GM13976 (cell line): ENCODE measurements around the gene PDGFD.

ENCODE experiments used
- DNase-seq: peaks from one replicate; pipeline ENCODE4 v3.0.0; 2012; ENCODE audit warnings: low spot score
- in situ Hi-C: fragments of 300-500 bp; cut with MboI; formaldehyde crosslinking; loops from one replicate; pipeline ENCODE4 v1.12.0; 2022; ENCODE audit warnings: low sequenced_read_pairs, mixed read lengths, inconsistent platforms; ENCODE audit not compliant: unreplicated experiment
- TF ChIP-seq, protein P1 (sequence below): IDR thresholded peaks from 2 replicates; pipeline ENCODE4 v1.5.1; 2012; ENCODE audit warnings: borderline replicate concordance, mild to moderate bottlenecking; ENCODE audit not compliant: insufficient read depth; ENCODE audit errors: extremely low read depth, missing control alignments, control extremely low read depth

Gene PDGFD

DNA sequence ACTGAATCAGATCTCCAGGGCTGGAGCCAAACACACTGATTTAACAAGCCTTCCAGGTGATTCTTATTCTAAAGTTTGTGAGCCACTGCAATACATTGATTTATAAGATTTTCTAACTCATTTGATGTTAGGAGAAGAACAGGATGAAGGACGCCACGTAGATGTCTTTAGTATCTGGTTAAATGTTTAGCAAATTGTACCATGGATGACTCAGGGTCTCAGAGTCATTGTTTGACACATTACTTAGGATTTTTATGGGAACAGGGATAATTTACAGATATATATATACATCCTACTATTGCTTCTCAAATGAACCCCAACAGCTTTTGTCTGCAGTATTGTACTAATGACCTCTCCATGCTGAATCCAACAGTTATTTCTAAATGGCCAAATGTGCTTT, 270.6 kb downstream of the PDGFD start:
- TF ChIP-seq, protein P1, sequence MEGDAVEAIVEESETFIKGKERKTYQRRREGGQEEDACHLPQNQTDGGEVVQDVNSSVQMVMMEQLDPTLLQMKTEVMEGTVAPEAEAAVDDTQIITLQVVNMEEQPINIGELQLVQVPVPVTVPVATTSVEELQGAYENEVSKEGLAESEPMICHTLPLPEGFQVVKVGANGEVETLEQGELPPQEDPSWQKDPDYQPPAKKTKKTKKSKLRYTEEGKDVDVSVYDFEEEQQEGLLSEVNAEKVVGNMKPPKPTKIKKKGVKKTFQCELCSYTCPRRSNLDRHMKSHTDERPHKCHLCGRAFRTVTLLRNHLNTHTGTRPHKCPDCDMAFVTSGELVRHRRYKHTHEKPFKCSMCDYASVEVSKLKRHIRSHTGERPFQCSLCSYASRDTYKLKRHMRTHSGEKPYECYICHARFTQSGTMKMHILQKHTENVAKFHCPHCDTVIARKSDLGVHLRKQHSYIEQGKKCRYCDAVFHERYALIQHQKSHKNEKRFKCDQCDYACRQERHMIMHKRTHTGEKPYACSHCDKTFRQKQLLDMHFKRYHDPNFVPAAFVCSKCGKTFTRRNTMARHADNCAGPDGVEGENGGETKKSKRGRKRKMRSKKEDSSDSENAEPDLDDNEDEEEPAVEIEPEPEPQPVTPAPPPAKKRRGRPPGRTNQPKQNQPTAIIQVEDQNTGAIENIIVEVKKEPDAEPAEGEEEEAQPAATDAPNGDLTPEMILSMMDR: no peak
- DNase-seq: no peak
- in situ Hi-C loops: no loop called here

DNA sequence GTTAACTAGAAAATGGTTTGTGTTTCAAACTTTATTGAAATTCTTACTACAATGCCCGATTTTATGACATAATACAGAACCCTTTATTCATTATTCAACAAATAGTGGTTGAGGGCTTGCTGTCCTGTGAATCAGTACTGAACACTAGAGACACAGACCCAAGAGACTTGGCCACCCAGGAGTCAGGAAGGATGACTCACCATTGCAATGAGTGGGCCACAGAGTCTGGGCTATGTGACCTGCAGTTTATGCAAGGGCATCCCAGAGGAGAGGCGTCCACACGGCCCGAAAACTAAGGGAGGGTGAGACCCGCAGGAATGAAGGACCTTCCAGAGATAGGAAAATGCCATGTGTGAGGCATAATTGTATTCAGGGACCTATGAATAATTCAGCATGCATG, 271.3 kb downstream of the PDGFD start:
- in situ Hi-C loops: no loop called here
- no peak for DNase-seq
- TF ChIP-seq, protein P1: no peak

DNA sequence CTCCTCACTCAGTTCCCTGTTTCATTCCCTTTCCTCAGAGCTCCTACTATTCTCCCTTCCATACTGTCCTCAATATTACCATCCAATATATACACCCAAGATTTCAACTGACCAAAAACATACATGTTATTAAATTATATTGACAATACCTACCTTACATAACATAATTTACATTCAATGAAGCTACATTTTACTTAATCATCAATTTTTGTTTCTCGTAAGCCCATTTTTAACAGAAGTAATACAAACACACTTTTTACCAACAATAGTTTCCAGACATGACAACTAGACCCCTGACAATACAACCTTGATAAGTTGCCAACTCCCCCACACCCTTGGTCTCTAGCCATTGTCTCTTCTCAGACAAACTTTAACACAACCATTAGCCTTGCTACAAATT, 273.3 kb downstream of the PDGFD start:
- TF ChIP-seq, protein P1: no peak
- DNase-seq: no peak
- in situ Hi-C loops: no loop called here

DNA sequence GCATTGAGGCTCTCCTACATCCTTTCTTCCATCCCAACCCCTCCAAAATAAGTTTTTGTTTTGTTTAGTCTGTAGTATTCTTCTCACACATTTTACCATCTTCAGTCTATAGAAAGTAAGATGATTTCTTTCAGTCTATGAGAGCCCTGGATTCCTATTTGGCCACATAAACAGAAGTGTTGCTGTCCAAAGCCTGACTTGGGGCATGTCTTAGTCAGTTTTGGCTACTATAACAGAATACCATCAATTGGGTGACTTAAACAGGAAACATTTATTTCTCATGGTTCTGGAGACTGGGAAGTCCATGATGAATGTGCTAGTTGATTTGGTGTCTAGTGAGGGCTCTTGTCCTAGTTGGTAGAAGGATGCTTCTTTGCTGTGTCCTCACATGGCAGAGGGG, 274.3 kb downstream of the PDGFD start:
- in situ Hi-C loops: no loop called here
- TF ChIP-seq, protein P1: no peak

DNA sequence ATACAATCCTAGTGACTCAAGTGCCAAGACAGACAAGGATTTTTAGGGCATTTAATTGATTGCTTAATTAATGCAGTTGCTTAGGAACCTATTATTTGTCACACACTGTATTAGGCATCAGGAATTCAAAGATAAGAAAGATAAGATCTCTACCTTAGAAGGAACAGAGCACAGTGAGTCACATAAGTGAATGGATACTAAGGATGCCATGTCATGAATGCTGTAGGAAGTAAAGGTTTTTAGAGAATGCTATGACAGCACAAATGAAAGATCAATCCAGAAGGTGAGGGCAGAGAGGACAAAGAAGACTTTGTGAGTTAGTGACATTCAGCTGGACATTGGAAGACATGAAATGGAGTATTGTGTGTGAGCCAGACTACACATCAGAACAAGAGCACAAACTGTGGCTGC, 275.4 kb downstream of the PDGFD start:
- in situ Hi-C loops: no loop called here
- TF ChIP-seq, protein P1: no peak
- no peak for DNase-seq

More for the DNA sequence above, 274.3 kb downstream of the PDGFD start:
- no peak for DNase-seq

DNA sequence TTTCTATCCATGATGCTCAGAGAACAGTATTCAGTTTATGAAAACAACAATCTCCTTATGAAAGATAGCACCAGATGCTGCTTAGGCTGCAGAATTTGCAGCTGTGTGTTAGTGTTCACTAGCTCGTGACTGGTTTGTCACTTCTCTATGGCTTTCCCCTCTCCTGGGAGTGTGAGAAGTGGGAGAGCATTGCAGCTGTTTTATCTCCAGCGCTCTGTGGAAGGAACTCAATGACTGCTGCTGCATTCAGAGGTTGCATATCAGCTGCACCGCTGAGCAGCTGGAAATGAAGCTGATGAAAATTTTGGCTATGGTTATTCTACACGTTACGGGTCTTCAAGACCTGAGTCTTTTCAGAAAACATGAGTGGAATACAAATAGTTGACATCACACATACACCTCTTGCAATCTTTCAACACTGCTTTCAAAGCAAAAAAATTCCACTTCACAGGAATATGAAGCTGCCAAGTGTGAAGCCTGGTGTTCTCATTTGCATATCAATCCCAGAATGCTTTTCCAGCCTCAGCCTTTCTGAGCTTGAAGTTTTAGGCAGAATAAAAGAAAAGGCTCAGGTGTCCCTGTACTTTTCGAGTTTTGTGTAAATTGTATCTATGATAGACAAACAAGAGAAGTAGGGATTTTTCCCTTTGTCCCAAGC, 276.8 kb downstream of the PDGFD start:
- TF ChIP-seq, protein P1: no peak
- in situ Hi-C loops: no loop called here

More for the DNA sequence above, 276.8 kb downstream of the PDGFD start:
- DNase-seq: no peak
